NCI-H1417 (cell line): ENCODE measurements around the gene TBC1D22A.

Experiments used
- DNase-seq, 3 experiments: peaks; one replicate each; lab custom pipeline; 2025; lab: John Stamatoyannopoulos, UW

Gene TBC1D22A

GRCh38 chr22:46934746-46935491 lies 172.5 kb downstream of the TBC1D22A start:
- DNase-seq, result no peak

GRCh38 chr22:46935506-46936377 lies 173.3 kb downstream of the TBC1D22A start:
- DNase-seq, result no peak

DNA sequence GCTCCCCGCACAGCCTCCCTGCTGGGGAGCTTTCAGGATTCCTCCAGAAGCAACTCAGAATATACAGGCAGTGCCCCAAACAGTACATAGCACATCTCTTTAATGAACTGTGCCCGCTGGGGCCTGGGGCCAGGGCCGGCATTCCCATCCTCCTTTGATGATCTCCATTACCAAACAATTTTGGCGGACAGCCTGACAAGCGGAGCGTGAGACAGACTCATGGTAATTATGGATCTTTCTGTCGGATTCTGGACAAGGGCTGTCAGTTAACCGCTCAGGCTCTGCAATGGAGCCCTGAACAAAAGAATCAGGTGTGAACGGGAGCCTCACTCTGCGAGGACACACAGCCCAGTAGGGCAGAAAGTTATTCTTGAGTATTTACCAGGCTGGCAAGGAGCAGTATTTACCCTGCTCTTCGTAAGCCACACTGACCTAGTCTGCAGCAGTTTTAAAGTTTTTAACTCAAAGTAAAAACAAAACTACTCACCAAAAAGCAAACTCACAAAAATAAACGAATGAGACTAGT lies 174.0 kb downstream of the TBC1D22A start:
- DNase-seq, result peak in 1 of 3 experiments; percentile 3

- DNase-seq, result peak in 1 of 3 experiments; percentile 5
Measured at GRCh38 chr22:46937185-46937584, 174.7 kb downstream of the TBC1D22A start.

DNA sequence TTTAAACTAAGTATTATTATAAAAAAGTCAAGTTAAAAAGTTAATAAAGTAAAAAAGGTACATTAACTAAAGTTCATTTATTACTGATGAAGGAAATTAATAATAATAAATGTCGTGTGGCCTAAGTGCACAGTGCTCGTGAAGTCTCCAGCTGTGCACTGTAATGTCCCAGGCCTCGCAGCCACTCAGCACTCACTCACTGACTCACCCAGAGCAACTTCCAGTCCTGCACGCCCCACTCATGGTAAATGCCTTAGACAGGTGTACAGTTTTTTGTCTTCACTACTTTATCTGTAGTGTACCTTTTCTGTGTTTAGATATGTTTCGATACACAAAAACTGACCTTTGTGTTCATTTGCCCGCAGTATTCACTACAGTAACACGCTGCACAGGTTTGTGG lies 175.5 kb downstream of the TBC1D22A start:
- DNase-seq, result no peak

- no peak for DNase-seq
Measured at GRCh38 chr22:46941968-46942798, 179.7 kb downstream of the TBC1D22A start.

- DNase-seq, result no peak
Measured at GRCh38 chr22:46942799-46943785, 180.6 kb downstream of the TBC1D22A start.

- no peak for DNase-seq
Measured at GRCh38 chr22:46945481-46945880, 183.0 kb downstream of the TBC1D22A start.

DNA sequence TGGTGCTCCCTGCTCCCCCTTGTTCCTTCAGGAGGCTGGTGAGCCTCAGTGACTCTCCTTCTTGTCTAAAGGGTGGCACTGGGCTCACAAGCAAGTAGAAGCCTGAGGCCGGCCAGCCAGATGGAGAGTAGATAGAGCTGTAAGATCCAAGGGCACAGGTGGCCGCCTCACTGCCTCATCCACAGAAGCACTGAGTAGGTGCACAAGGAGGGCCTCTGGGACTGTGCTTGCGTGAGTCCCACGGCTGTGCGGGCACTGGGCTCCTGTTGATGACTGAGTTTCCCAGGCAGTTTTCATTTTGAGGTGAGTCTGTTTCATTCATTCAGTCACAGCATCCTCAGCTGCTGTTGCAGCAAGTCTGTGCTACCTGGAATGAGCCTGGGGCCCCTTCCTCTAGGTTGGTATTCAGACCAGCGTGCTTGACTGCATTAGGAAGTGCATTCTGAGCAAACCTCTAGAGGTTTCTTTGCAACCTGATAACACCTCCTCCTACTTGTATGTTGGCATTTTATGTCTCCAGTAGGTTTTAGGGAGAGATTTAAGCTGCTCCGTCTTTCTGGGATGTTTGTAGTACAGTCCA lies 184.0 kb downstream of the TBC1D22A start:
- DNase-seq, result no peak

GRCh38 chr22:46947516-46948257 lies 185.2 kb downstream of the TBC1D22A start:
- peak in 1 of 3 experiments; percentile 37 for DNase-seq

GRCh38 chr22:46948411-46949144 lies 186.1 kb downstream of the TBC1D22A start:
- no peak for DNase-seq

- DNase-seq, result no peak
Measured at GRCh38 chr22:46951350-46951749, 188.9 kb downstream of the TBC1D22A start.

DNA sequence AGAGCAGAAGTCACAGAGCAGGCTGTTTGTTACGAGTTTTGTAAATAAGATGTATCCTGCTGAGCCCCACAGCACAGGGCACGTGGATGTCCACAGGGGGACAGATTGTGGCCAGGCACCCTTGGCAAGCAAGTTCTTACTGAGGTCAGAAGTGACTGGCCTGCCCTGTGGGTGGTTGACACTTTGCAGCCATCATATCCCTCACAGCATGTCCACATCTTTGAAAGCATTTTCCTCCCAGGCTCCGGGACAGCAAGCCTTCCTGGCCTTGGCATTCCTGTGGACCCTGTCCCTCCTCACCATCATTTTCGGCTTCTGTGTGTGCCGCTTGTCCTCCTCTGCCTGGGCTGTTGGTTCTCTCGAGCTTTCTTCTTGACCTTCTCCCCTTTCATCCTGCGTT lies 189.5 kb downstream of the TBC1D22A start:
- DNase-seq, result no peak

- no peak for DNase-seq
Measured at GRCh38 chr22:46953968-46954765, 191.7 kb downstream of the TBC1D22A start.

- DNase-seq, result no peak
Measured at GRCh38 chr22:46954781-46955180, 192.3 kb downstream of the TBC1D22A start.

- DNase-seq, result no peak
Measured at GRCh38 chr22:46956498-46957215, 194.2 kb downstream of the TBC1D22A start.

- no peak for DNase-seq
Measured at GRCh38 chr22:46957521-46957920, 195.1 kb downstream of the TBC1D22A start.
